IMR-90 (cell line): ENCODE data around the gene HDHD3. TPM values are rescaled to one million over a fixed set of nuclear protein-coding genes. Genes with fewer than 3 reads are reported as not detected.
A peak's percentile ranks its signal among the peaks of the same experiment; 100 is the strongest.

Experiments used
- ATAC-seq: fragments of 200-7000 bp; cut with Tn5 transposase; 2 replicates; pipeline ENCODE4 v1.9.1; 2020; ENCODE audit warnings: low read depth, mild to moderate bottlenecking, moderate library complexity
- BruUV-seq: library from RNA; stranded (reverse); fragments of 400-500 nt; replicated peaks from 2 replicates; lab custom pipeline; 2021; lab: Mats Ljungman, UMichigan
- CTCF ChIA-PET: fragments of 300-600 bp; formaldehyde crosslinking; extraction: SDS; loops from one replicate; lab custom pipeline; 2021; ENCODE audit warnings: antibody characterized with exemption; lab: Yijun Ruan, JAX
- POLR2A ChIA-PET: fragments of 300-600 bp; sonication (Branson Sonifier 250); formaldehyde crosslinking; loops from one replicate; lab custom pipeline; 2022; ENCODE audit warnings: antibody characterized with exemption; ENCODE audit not compliant: unreplicated experiment; lab: Charles Lee
- DNase-seq: peaks from one replicate; pipeline ENCODE4 v3.0.0; 2013
- H2AFZ ChIP-seq: replicated peaks from 2 replicates; pipeline ENCODE3; 2013; ENCODE audit warnings: low read length, mild to moderate bottlenecking; ENCODE audit not compliant: poor library complexity
- H2AK5ac ChIP-seq: 2 replicates; pipeline ENCODE4 v1.6.1; 2013; ENCODE audit warnings: low read depth, low read length, inconsistent platforms
- H2AK9ac ChIP-seq: replicated peaks from 2 replicates; pipeline ENCODE3; 2013; ENCODE audit warnings: mild to moderate bottlenecking, low read depth, low read length, moderate library complexity; ENCODE audit not compliant: poor library complexity
- H2BK120ac ChIP-seq: 2 replicates; pipeline ENCODE4 v1.6.1; 2013; ENCODE audit warnings: low read depth, low read length, inconsistent platforms
- H2BK15ac ChIP-seq: 3 replicates; pipeline ENCODE4 v1.6.1; 2013; ENCODE audit warnings: low read depth, low read length, inconsistent platforms
- H2BK20ac ChIP-seq: 2 replicates; pipeline ENCODE4 v1.6.1; 2013; ENCODE audit warnings: low read depth, mild to moderate bottlenecking, inconsistent platforms, low read length, moderate library complexity
- H2BK5ac ChIP-seq: 2 replicates; pipeline ENCODE4 v1.6.1; 2013; ENCODE audit warnings: mild to moderate bottlenecking, low read depth, low read length, inconsistent platforms; ENCODE audit not compliant: poor library complexity, severe bottlenecking
- H3K14ac ChIP-seq: replicated peaks from 2 replicates; pipeline ENCODE4 v1.6.1; 2013; ENCODE audit warnings: low read depth, low read length, inconsistent platforms
- H3K18ac ChIP-seq: 2 replicates; pipeline ENCODE4 v1.6.1; 2013; ENCODE audit warnings: low read depth, low read length, control low read depth
- H3K23ac ChIP-seq: 2 replicates; pipeline ENCODE4 v1.6.1; 2013; ENCODE audit warnings: low read depth, low read length, inconsistent platforms
- H3K27ac ChIP-seq: 2 replicates; pipeline ENCODE4 v1.5.1; 2013; ENCODE audit warnings: mild to moderate bottlenecking, control low read depth, low read length; ENCODE audit not compliant: insufficient read depth
- H3K27me3 ChIP-seq: 2 replicates; pipeline ENCODE4 v1.6.1; 2013; ENCODE audit warnings: low read length; ENCODE audit not compliant: control insufficient read depth, insufficient read depth
- H3K36me3 ChIP-seq: 2 replicates; pipeline ENCODE4 v1.6.1; 2013; ENCODE audit warnings: low read length, mixed read lengths; ENCODE audit not compliant: control insufficient read depth, insufficient read depth
- H3K4ac ChIP-seq: 2 replicates; pipeline ENCODE4 v1.6.1; 2013; ENCODE audit warnings: low read depth, low read length, inconsistent platforms
- H3K4me1 ChIP-seq: 2 replicates; pipeline ENCODE4 v1.6.1; 2013; ENCODE audit warnings: low read length, mixed read lengths; ENCODE audit not compliant: control insufficient read depth, insufficient read depth
- H3K4me2 ChIP-seq: 2 replicates; pipeline ENCODE4 v1.6.1; 2013; ENCODE audit warnings: low read depth, mild to moderate bottlenecking, control low read depth, low read length, moderate library complexity
- H3K4me3 ChIP-seq: 2 replicates; pipeline ENCODE4 v1.5.1; 2013; ENCODE audit warnings: low read depth, mild to moderate bottlenecking, control low read depth, low read length, moderate library complexity; ENCODE audit not compliant: insufficient read depth
- H3K56ac ChIP-seq: 2 replicates; pipeline ENCODE4 v1.6.1; 2013; ENCODE audit warnings: low read length, inconsistent platforms; ENCODE audit not compliant: insufficient read depth; ENCODE audit errors: extremely low read depth
- H3K79me1 ChIP-seq, 2 experiments: 2 replicates each; pipeline ENCODE4 v1.6.1; 2013; ENCODE audit warnings: low read length in 2 of 2, inconsistent platforms in 1 of 2, low read depth in 1 of 2
- H3K9ac ChIP-seq: 2 replicates; pipeline ENCODE4 v1.6.1; 2013; ENCODE audit warnings: low read depth, low read length, control low read depth
- H3K9me1 ChIP-seq: 2 replicates; pipeline ENCODE4 v1.6.1; 2013; ENCODE audit warnings: low read length, inconsistent platforms; ENCODE audit not compliant: insufficient read depth
- H3K9me3 ChIP-seq: 2 replicates; pipeline ENCODE4 v1.6.1; 2013; ENCODE audit warnings: low read length; ENCODE audit not compliant: control insufficient read depth, insufficient read depth
- H4K20me1 ChIP-seq: 2 replicates; pipeline ENCODE4 v1.6.1; 2013; ENCODE audit warnings: low read length, inconsistent platforms; ENCODE audit not compliant: insufficient read depth
- H4K5ac ChIP-seq: 2 replicates; pipeline ENCODE4 v1.6.1; 2013; ENCODE audit warnings: mild to moderate bottlenecking, low read depth, low read length, control low read depth
- H4K8ac ChIP-seq, 2 experiments: 2 replicates each; pipeline ENCODE4 v1.6.1; 2013; ENCODE audit warnings: low read depth in 2 of 2, low read length in 2 of 2, control low read depth in 1 of 2, inconsistent platforms in 1 of 2
- H4K91ac ChIP-seq: 2 replicates; pipeline ENCODE4 v1.6.1; 2013; ENCODE audit warnings: low read depth, low read length, inconsistent platforms; ENCODE audit not compliant: insufficient read depth
- CTCF ChIP-seq: conservative IDR thresholded peaks from 2 replicates; pipeline ENCODE4 v1.5.1; 2012; ENCODE audit warnings: mild to moderate bottlenecking, low read depth, low read length, improper control_type of control experiment
- MAFK ChIP-seq: IDR thresholded peaks from 2 replicates; pipeline ENCODE4 v1.6.1; 2012; ENCODE audit warnings: low read depth, low read length, improper control_type of control experiment
- RAD21 ChIP-seq: IDR thresholded peaks from 2 replicates; pipeline ENCODE4 v1.6.1; 2012; ENCODE audit warnings: low read length, improper control_type of control experiment
- SMC3 ChIP-seq: fragments of 150-350 bp; IDR thresholded peaks from 2 replicates; pipeline ENCODE4 v1.6.1; 2016; ENCODE audit warnings: low read depth, mild to moderate bottlenecking, antibody characterized with exemption, low read length, moderate library complexity
- WGBS, 2 experiments: methylation state at CpG; one replicate each; pipeline versions ENCODE4 v1.1.5 to v1.1.7; 2013; ENCODE audit warnings: missing lambda C conversion rate in 2 of 2; ENCODE audit not compliant: insufficient read length in 1 of 2; ENCODE audit errors: extremely low coverage in 2 of 2; 5-methylcytosine and 5-hydroxymethylcytosine counted together
- dilution Hi-C: fragments of 300-500 bp; cut with HindIII; formaldehyde crosslinking; loops from one replicate; pipeline ENCODE4 v1.14.3; 2018; ENCODE audit warnings: low sequenced_read_pairs; ENCODE audit not compliant: unreplicated experiment
- in situ Hi-C: fragments of 300-500 bp; cut with MboI; formaldehyde crosslinking; loops from 3 replicates; pipeline ENCODE4 v1.14.3; 2019; ENCODE audit warnings: low sequenced_read_pairs, inconsistent platforms, mixed read lengths
- intact Hi-C: fragments of 100-400 bp; cut with micrococcal nuclease; formaldehyde crosslinking; loops from 2 replicates; pipeline ENCODE4 v1.10.0; 2022
- polyA plus RNA-seq, 3 experiments: library from polyadenylated mRNA; depleted of rRNA; stranded (reverse); fragments of >200 nt; gene quantifications; 2 replicates each; pipeline ENCODE4 v1.2.3, GENCODE V29; 2012; ENCODE audit warnings: low replicate concordance in 1 of 3
- total RNA-seq: library from RNA; depleted of rRNA; stranded (reverse); fragments of >200 nt; gene quantifications from 2 replicates; pipeline ENCODE4 v1.2.3, GENCODE V29; 2012

HDHD3 gene
- total and polyA plus RNA-seq, 2 of the 4 experiments (the other 2 are of a cell fraction), result 7.0 to 8.6 TPM

GRCh38 chr9:113355040-113355596 lies 21.7 kb downstream of the HDHD3 start:
- H3K4me2 ChIP-seq, result no peak overlapping the region
- POLR2A ChIA-PET, result no interaction called here
- no peak overlapping the region for H4K8ac ChIP-seq
- H3K4ac ChIP-seq, result no peak overlapping the region
- no peak overlapping the region for H2BK120ac ChIP-seq
- H2BK5ac ChIP-seq, result no peak overlapping the region
- no peak overlapping the region for H3K27ac ChIP-seq
- no peak overlapping the region for H2BK15ac ChIP-seq
- no peaks in the 10 kb centered on the region for H3K79me1 ChIP-seq
- no peak; the same call in 1 of the 2 replicates for ATAC-seq
- DNase-seq, result peak; percentile 12
- no peak overlapping the region for H2AFZ ChIP-seq
- H2AK9ac ChIP-seq, result no peak overlapping the region
- in situ Hi-C loops, result no loop called here
- TF ChIP-seq CTCF (peak; percentile 30; the same call in 1 of the 2 replicates), RAD21 (peak; percentile 24; the same call in 1 of the 2 replicates), MAFK (0 out of 2 replicates have a peak, but pooled peaks have one; percentile 5), SMC3 (no peak)
- BruUV-seq, result no TSS peak
- H3K56ac ChIP-seq, result no peak overlapping the region
- H3K4me1 ChIP-seq, result no peaks in the 10 kb centered on the region
- intact Hi-C loops, result loop anchor here (1.0 kb wide), 1 partner anchor 52 kb away; no protein-coding TSS in a partner anchor
- no peak overlapping the region for H3K18ac ChIP-seq
- CTCF ChIA-PET, result no interaction called here
- no peak overlapping the region for H2AK5ac ChIP-seq
- H3K9me1 ChIP-seq, result peaks cover 3% of the 10 kb centered on the region; the same call in 1 of the 2 replicates
- no peak overlapping the region for H3K9ac ChIP-seq
- dilution Hi-C loops, result no loop called here
- WGBS, 2 experiments, result no CpG with 5 or more reads among the region's 4 CpGs
- H3K23ac ChIP-seq, result no peak overlapping the region
- H4K5ac ChIP-seq, result no peak overlapping the region
- no peaks in the 10 kb centered on the region for H3K36me3 ChIP-seq
- H4K20me1 ChIP-seq, result no peaks in the 10 kb centered on the region
- H3K14ac ChIP-seq, result no peak overlapping the region
- peaks cover 69% of the 10 kb centered on the region for H3K27me3 ChIP-seq
- no peaks in the 10 kb centered on the region for H3K9me3 ChIP-seq
- H3K4me3 ChIP-seq, result no peak overlapping the region
- H2BK20ac ChIP-seq, result no peak overlapping the region
- no peak overlapping the region for H4K91ac ChIP-seq
